Measurements from ENCODE around the gene MZT2A. TPM values are rescaled to one million over a fixed set of nuclear protein-coding genes. Genes with fewer than 3 reads are reported as not detected.
"Not testable (repeated sequence)": the region's sequence is repeated elsewhere in the genome, so short reads cannot be mapped to it uniquely, and the experiment has no call there.

The MZT2A gene
- total RNA-seq, 3 donors from 2014 or later (not counting 1 experiment from before 2014, with no cell fraction given), result 37.7 to 47.0 (median 42.5) TPM

GRCh38 chr2:131488306-131489205, 3.6 kb downstream of the MZT2A start:
- no peak for DNase-seq
- Histone ChIP-seq H3K27me3 (ENCODE audit: control insufficient read depth, insufficient read depth, low read length) (no peaks in the 10 kb centered on the region), H3K27ac (ENCODE audit: low read length) (no peak overlapping the region), H3K4me1 (ENCODE audit: control insufficient read depth, insufficient read depth, low read length) (peaks cover 22% of the 10 kb centered on the region), H3K36me3 (ENCODE audit: control insufficient read depth, insufficient read depth, low read length) (no peaks in the 10 kb centered on the region), H3K9me3 (ENCODE audit: control insufficient read depth, insufficient read depth, low read length) (no peaks in the 10 kb centered on the region), H3K4me3 (ENCODE audit: low read length) (no peak overlapping the region)
- TF ChIP-seq, protein P1, sequence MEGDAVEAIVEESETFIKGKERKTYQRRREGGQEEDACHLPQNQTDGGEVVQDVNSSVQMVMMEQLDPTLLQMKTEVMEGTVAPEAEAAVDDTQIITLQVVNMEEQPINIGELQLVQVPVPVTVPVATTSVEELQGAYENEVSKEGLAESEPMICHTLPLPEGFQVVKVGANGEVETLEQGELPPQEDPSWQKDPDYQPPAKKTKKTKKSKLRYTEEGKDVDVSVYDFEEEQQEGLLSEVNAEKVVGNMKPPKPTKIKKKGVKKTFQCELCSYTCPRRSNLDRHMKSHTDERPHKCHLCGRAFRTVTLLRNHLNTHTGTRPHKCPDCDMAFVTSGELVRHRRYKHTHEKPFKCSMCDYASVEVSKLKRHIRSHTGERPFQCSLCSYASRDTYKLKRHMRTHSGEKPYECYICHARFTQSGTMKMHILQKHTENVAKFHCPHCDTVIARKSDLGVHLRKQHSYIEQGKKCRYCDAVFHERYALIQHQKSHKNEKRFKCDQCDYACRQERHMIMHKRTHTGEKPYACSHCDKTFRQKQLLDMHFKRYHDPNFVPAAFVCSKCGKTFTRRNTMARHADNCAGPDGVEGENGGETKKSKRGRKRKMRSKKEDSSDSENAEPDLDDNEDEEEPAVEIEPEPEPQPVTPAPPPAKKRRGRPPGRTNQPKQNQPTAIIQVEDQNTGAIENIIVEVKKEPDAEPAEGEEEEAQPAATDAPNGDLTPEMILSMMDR (IDR thresholded peaks at IDR 0.05), result no peak
- Mint-ChIP-seq H3K4me1 (peaks cover 12 to 32% of the 10 kb centered on the region in 2 donors), H3K9me3 (no peaks in the 10 kb centered on the region), H3K27me3 (ENCODE audit: low read depth in 2 of 2) (no peaks in the 10 kb centered on the region), H3K4me3 (no peak overlapping the region), H3K27ac (no peak overlapping the region), H3K36me3 (no peaks in the 10 kb centered on the region)
- intact Hi-C loops (cut with micrococcal nuclease), result no loop called here
- 88% methylated on average over 13 of the region's 14 CpGs for WGBS (ENCODE audit: insufficient coverage)
- ATAC-seq, result no peak

- H3K36me3 Mint-ChIP-seq; H3K9me3 ChIP-seq (ENCODE audit: control insufficient read depth, insufficient read depth, low read length); DNase-seq; H3K27me3 ChIP-seq (ENCODE audit: control insufficient read depth, insufficient read depth, low read length); H3K4me3 Mint-ChIP-seq; H3K27ac Mint-ChIP-seq; H3K4me3 ChIP-seq (ENCODE audit: low read length); H3K36me3 ChIP-seq (ENCODE audit: control insufficient read depth, insufficient read depth, low read length); H3K27me3 Mint-ChIP-seq (ENCODE audit: low read depth in 2 of 2); intact Hi-C loops (cut with micrococcal nuclease); H3K9me3 Mint-ChIP-seq; H3K27ac ChIP-seq (ENCODE audit: low read length); ATAC-seq: not testable (repeated sequence)
- H3K4me1 Mint-ChIP-seq, result peaks cover 7 to 21% of the 10 kb centered on the region in 2 donors
- 97% methylated on average over 13 of the region's 14 CpGs for WGBS (ENCODE audit: insufficient coverage)
- H3K4me1 ChIP-seq (ENCODE audit: control insufficient read depth, insufficient read depth, low read length), result peaks cover 16% of the 10 kb centered on the region
Measured at GRCh38 chr2:131486201-131486902, 5.8 kb downstream of the MZT2A start.

- H3K4me1 Mint-ChIP-seq; H3K27ac Mint-ChIP-seq; H3K4me1 ChIP-seq (ENCODE audit: control insufficient read depth, insufficient read depth, low read length); H3K4me3 ChIP-seq (ENCODE audit: low read length); DNase-seq; H3K27me3 ChIP-seq (ENCODE audit: control insufficient read depth, insufficient read depth, low read length); H3K36me3 Mint-ChIP-seq; intact Hi-C loops (cut with micrococcal nuclease); H3K36me3 ChIP-seq (ENCODE audit: control insufficient read depth, insufficient read depth, low read length); H3K9me3 ChIP-seq (ENCODE audit: control insufficient read depth, insufficient read depth, low read length); H3K27me3 Mint-ChIP-seq (ENCODE audit: low read depth in 2 of 2); H3K27ac ChIP-seq (ENCODE audit: low read length); ATAC-seq; H3K9me3 Mint-ChIP-seq; H3K4me3 Mint-ChIP-seq: not testable (repeated sequence)
- WGBS (ENCODE audit: insufficient coverage), result 91% methylated on average over 10 of the region's 11 CpGs
Measured at GRCh38 chr2:131484906-131485460, 7.2 kb downstream of the MZT2A start.

GRCh38 chr2:131483981-131484820, 8.0 kb downstream of the MZT2A start:
- H3K27me3 ChIP-seq (ENCODE audit: control insufficient read depth, insufficient read depth, low read length); ATAC-seq; H3K4me3 ChIP-seq (ENCODE audit: low read length); H3K4me3 Mint-ChIP-seq; H3K4me1 Mint-ChIP-seq; H3K27ac Mint-ChIP-seq; H3K9me3 ChIP-seq (ENCODE audit: control insufficient read depth, insufficient read depth, low read length); H3K36me3 ChIP-seq (ENCODE audit: control insufficient read depth, insufficient read depth, low read length); intact Hi-C loops (cut with micrococcal nuclease); H3K9me3 Mint-ChIP-seq; H3K36me3 Mint-ChIP-seq; H3K4me1 ChIP-seq (ENCODE audit: control insufficient read depth, insufficient read depth, low read length); H3K27ac ChIP-seq (ENCODE audit: low read length); H3K27me3 Mint-ChIP-seq (ENCODE audit: low read depth in 2 of 2); DNase-seq: not testable (repeated sequence)
- 97% methylated on average over 18 of the region's 24 CpGs for WGBS (ENCODE audit: insufficient coverage)

GRCh38 chr2:131482506-131483155, 9.6 kb downstream of the MZT2A start:
- H3K27ac ChIP-seq (ENCODE audit: low read length); H3K4me1 Mint-ChIP-seq; H3K27me3 ChIP-seq (ENCODE audit: control insufficient read depth, insufficient read depth, low read length); H3K9me3 ChIP-seq (ENCODE audit: control insufficient read depth, insufficient read depth, low read length); H3K4me1 ChIP-seq (ENCODE audit: control insufficient read depth, insufficient read depth, low read length); H3K27ac Mint-ChIP-seq; H3K9me3 Mint-ChIP-seq; DNase-seq; H3K4me3 ChIP-seq (ENCODE audit: low read length); ATAC-seq; H3K36me3 Mint-ChIP-seq; H3K27me3 Mint-ChIP-seq (ENCODE audit: low read depth in 2 of 2); H3K4me3 Mint-ChIP-seq; H3K36me3 ChIP-seq (ENCODE audit: control insufficient read depth, insufficient read depth, low read length); intact Hi-C loops (cut with micrococcal nuclease): not testable (repeated sequence)
- 97% methylated on average over 17 of the region's 19 CpGs for WGBS (ENCODE audit: insufficient coverage)

GRCh38 chr2:131480351-131480750, 11.8 kb downstream of the MZT2A start:
- H3K27me3 Mint-ChIP-seq (ENCODE audit: low read depth in 2 of 2); H3K27ac ChIP-seq (ENCODE audit: low read length); intact Hi-C loops (cut with micrococcal nuclease); H3K27ac Mint-ChIP-seq; H3K36me3 ChIP-seq (ENCODE audit: control insufficient read depth, insufficient read depth, low read length); H3K4me1 Mint-ChIP-seq; H3K9me3 ChIP-seq (ENCODE audit: control insufficient read depth, insufficient read depth, low read length); DNase-seq; H3K4me3 ChIP-seq (ENCODE audit: low read length); H3K4me1 ChIP-seq (ENCODE audit: control insufficient read depth, insufficient read depth, low read length); H3K9me3 Mint-ChIP-seq; H3K36me3 Mint-ChIP-seq; H3K4me3 Mint-ChIP-seq; ATAC-seq; H3K27me3 ChIP-seq (ENCODE audit: control insufficient read depth, insufficient read depth, low read length): not testable (repeated sequence)
- 96% methylated on average over 16 of the region's 20 CpGs for WGBS (ENCODE audit: insufficient coverage)

Data from natural killer cell (primary cell).